Left renal cortex interstitium (tissue), 4 donors: ENCODE data around the gene CBX4. TPM values are rescaled to one million over a fixed set of nuclear protein-coding genes. Genes with fewer than 3 reads are reported as not detected.

ENCODE experiments used
- DNase-seq, 4 donors: peaks; one replicate each; pipeline ENCODE4 v3.0.0-alpha.2; 2013; ENCODE audit warnings: low read depth in 4 of 4, low spot score in 2 of 4, missing footprints in 1 of 4
- polyA plus RNA-seq, 4 donors: library from polyadenylated mRNA; unstranded; fragments of 120-200 nt; gene quantifications; one replicate each; pipeline ENCODE4 v1.2.1, GENCODE V29; 2013; ENCODE audit not compliant: insufficient read length in 4 of 4

CBX4 gene
- polyA plus RNA-seq, 4 donors = 11.9 to 17.4 (median 14.6) TPM

- DNase-seq = no peak
These were observed 35.7 kb downstream of the CBX4 start for GRCh38 chr17:79803421-79803996.

- no peak for DNase-seq
These were observed 36.4 kb downstream of the CBX4 start for GRCh38 chr17:79802736-79803420.

- no peak for DNase-seq
These were observed 37.1 kb downstream of the CBX4 start for GRCh38 chr17:79802039-79802735.

- DNase-seq = no peak
These were observed 37.8 kb downstream of the CBX4 start for GRCh38 chr17:79801156-79802038.

GRCh38 chr17:79800325-79801155, 38.7 kb downstream of the CBX4 start:
- no peak for DNase-seq

- DNase-seq = no peak
These were observed 39.5 kb downstream of the CBX4 start for GRCh38 chr17:79799538-79800324.

GRCh38 chr17:79799174-79799537, 40.1 kb downstream of the CBX4 start:
- DNase-seq = no peak

- DNase-seq = no peak
These were observed 40.7 kb downstream of the CBX4 start for GRCh38 chr17:79798299-79799173.

- no peak for DNase-seq
These were observed 41.5 kb downstream of the CBX4 start for GRCh38 chr17:79797492-79798298.

- DNase-seq = peak; percentile 96 to 100 (median 99)
These were observed 42.3 kb downstream of the CBX4 start, which contains the start of gene CBX8 for GRCh38 chr17:79796763-79797491. CBX8 (minus strand) TSS chr17:79797077; CDS start chr17:79796998, 79 bp downstream.

GRCh38 chr17:79796444-79796762, 42.8 kb downstream of the CBX4 start:
- DNase-seq = no peak

- DNase-seq = no peak
These were observed 43.3 kb downstream of the CBX4 start for GRCh38 chr17:79795795-79796443.

- DNase-seq = no peak
These were observed 44.4 kb downstream of the CBX4 start for GRCh38 chr17:79794659-79795511.

- DNase-seq = no peak
These were observed 45.3 kb downstream of the CBX4 start for GRCh38 chr17:79793924-79794304.
